ENCODE measurements around the gene ETV1.
A peak's percentile ranks its signal among the peaks of the same experiment; 100 is the strongest.

Gene ETV1

DNA sequence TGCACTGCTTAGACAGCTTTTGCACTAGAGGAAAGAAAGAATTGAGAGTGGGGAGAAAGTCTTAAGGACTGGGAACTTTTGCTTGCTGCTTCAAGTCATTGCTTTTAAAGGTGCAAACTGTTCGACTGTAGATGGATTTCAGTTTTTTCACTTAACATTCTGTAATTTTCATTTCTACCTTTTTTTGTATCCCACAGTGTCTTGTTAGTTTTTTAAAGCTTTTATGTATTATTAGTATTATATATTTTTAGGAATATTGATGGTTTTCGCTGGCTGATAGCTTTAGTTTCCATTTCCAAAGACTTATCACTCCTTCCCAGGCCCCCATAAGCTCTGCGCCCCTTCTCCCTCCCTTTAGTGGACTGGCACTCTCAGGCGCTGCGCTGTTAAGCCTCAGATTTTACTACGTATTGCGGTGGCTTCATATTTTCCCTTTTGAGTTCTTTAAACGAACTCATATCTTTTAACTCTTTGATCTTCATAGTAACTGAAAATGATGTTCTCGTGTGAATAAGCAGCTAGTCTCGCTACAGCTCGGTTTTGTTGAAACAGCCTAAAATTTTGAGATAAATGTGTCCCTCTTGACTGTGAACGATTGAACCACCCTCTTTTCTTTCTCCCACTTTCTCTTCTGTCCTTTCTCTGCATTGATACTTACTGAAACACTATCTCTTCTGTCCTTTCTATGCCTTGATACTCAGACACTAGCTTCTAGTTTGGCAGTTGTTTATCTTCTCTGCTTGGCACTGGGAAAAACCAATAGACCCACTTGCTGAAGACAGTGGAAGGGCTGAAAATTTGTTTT lies 2.5 kb upstream of the ETV1 start:
- Histone ChIP-seq H3K9ac (ENCODE audit: low read depth, low read length) (peak overlapping the region; percentile 61), H3K4me1 (ENCODE audit: insufficient read depth, low read length) (peaks cover 9% of the 10 kb centered on the region), H3K9me3 (ENCODE audit: control insufficient read depth, insufficient read depth, low read length) (no peaks in the 10 kb centered on the region), H3K36me3 (ENCODE audit: insufficient read depth, low read length) (no peaks in the 10 kb centered on the region)

DNA sequence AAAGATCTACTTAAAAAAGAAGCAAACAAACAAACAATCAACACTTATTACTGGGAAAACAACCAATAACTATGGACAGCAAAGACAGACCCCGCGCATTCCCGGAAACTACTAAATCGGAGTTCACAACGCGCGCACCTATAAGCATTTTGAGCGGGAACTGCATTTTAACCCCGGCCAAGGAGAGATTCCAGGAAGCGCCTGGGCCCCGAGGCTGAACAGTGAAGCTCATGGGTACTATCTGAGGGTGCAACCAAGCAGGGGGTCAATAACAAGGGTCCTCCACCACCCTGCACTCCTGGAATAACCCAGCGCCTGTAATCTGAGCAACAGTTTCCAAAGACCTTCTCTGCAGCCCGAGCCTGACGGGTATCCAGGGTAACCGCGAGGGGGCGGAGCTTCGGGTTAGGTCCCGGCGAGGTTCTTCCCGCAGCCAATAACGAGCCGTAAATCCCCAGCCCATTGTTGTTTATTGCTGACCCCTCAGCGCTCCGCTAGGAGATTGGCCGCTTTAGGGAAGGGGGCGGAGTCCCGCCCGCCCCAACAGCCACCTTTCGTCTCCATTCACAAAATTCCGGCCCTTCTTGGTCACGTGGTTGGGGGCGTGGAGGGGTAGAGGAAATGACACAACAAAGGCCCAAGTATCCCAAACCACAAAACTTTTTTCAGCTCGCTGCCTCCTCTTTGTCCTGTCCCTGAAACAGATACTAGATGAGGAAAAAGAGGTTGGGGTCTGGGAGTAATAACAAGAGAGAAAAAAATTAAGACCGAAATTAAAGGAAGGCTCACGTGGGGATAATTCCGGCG lies 1.7 kb upstream of the ETV1 start:
- Histone ChIP-seq H3K4me1 (ENCODE audit: insufficient read depth, low read length) (peaks cover 12% of the 10 kb centered on the region), H3K36me3 (ENCODE audit: insufficient read depth, low read length) (no peaks in the 10 kb centered on the region), H3K9me3 (ENCODE audit: control insufficient read depth, insufficient read depth, low read length) (no peaks in the 10 kb centered on the region), H3K9ac (ENCODE audit: low read depth, low read length) (peak overlapping the region; percentile 69)

DNA sequence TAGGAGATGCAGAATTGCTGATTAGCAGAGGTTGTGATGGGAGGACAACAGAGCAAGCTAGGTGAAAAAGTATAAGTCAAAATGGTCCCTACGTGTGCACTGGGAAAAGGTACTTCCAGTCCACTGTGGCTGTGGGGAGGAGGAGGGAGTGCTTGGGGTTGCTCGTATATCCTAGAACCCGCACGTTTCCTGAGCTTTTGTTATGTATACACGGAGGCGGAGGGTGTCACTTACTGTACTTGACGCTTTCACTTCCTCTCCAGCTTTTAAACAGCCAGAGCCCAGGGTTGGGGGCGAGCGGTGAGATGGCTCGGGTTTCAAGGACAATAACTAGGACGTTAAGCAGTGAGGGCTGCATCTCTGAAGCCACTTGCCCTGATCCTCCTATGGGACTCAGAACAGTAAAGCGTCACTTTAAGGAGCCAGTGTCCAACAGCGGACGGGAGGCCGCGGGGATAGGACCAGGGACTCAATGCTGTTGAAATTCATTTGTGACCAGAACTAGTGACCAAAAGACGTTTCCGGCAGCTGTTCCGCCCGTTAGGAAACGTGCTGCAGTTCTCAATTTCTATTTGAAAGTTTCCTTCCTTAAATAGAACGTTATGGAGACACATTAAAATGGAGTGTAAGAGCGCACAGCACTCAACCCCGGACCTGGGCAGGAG lies 985 bp upstream of the ETV1 start:
- Histone ChIP-seq H3K4me1 (ENCODE audit: insufficient read depth, low read length) (peaks cover 14% of the 10 kb centered on the region), H3K9me3 (ENCODE audit: control insufficient read depth, insufficient read depth, low read length) (no peaks in the 10 kb centered on the region), H3K36me3 (ENCODE audit: insufficient read depth, low read length) (no peaks in the 10 kb centered on the region), H3K9ac (ENCODE audit: low read depth, low read length) (peak overlapping the region; percentile 69)

DNA sequence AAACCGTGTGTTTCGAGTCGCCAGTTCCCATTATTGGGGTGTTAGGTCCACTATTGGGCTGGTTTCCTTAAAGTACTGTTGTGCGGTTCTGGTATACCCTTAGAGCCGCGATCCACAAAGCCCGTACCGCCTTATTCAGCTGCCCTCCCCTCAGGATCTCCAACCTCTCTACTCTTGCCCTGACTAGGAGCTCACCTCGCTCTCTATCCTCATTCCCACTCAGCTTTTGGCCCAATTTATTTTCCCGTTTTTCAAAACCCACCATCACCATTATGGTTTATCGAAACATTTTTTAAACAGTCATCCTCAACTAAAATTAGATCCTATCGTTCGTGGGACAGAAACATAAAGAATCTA lies 461 bp upstream of the ETV1 start:
- Histone ChIP-seq H3K4me1 (ENCODE audit: insufficient read depth, low read length) (peaks cover 14% of the 10 kb centered on the region), H3K9ac (ENCODE audit: low read depth, low read length) (peak overlapping the region; percentile 69)

DNA sequence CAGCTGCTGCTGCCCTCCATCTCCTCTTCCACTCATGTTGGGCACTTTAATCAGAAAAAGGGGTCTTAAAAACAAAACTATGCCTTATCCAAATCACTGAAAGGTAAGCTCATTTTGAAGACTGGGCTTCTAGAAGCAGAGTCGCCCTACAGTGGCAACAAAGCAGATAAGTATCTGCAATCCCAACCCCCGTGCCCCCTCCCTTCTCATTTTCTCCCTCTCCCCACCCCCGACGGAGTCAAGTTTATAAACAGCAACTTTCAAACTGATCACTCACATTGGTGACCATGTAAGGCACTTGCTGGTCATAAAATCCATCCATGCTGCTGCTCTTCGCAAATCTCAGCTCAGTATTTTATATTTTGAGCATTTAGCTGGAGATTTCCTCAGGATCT lies 738 bp downstream of the ETV1 start:
- Histone ChIP-seq H3K36me3 (ENCODE audit: insufficient read depth, low read length) (no peaks in the 10 kb centered on the region), H3K9me3 (ENCODE audit: control insufficient read depth, insufficient read depth, low read length) (no peaks in the 10 kb centered on the region), H3K4me1 (ENCODE audit: insufficient read depth, low read length) (peaks cover 14% of the 10 kb centered on the region), H3K9ac (ENCODE audit: low read depth, low read length) (peak overlapping the region; percentile 69)

More for the DNA sequence above, 461 bp upstream of the ETV1 start:
- Histone ChIP-seq H3K9me3 (ENCODE audit: control insufficient read depth, insufficient read depth, low read length) (no peaks in the 10 kb centered on the region), H3K36me3 (ENCODE audit: insufficient read depth, low read length) (no peaks in the 10 kb centered on the region)

DNA sequence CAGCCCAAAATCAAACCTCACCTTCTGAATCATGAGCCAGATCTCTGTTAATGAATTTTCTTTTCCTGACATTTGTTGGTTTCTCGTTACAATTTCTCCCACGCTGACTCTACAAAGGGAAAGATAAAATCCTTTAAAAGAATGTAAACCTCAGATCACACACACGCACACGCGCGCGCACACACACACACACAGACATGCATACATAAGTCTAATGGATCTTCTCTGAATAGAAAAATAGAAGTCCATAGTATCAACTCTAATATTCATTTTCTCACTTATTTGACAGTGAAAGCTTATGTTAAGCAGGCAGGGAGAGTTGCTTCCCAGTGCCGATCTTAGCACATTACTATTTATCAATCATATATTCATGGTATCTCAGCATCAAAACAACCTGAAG lies 1.4 kb downstream of the ETV1 start:
- Histone ChIP-seq H3K36me3 (ENCODE audit: insufficient read depth, low read length) (no peaks in the 10 kb centered on the region), H3K9ac (ENCODE audit: low read depth, low read length) (peak overlapping the region; percentile 69), H3K4me1 (ENCODE audit: insufficient read depth, low read length) (peaks cover 16% of the 10 kb centered on the region), H3K9me3 (ENCODE audit: control insufficient read depth, insufficient read depth, low read length) (no peaks in the 10 kb centered on the region)

DNA sequence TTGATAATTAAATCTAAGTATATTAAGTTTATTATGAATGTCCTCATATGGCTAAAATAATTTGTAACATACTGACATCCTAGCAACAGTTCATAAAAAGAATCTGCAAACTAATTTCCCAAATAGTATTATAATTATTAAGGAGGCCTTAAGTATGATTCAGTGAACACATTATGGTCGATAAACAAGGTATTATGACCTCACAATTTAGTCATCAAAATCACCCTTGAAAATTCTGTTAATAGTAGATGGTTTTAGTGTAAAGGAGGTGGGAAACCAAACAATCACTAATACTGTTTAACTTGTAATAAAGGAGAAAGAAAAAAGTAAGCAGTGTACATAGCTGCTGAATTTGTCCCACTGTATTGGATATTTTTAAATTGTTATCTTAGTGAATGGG lies 2.1 kb downstream of the ETV1 start:
- no peaks in the 10 kb centered on the region for H3K36me3 ChIP-seq (ENCODE audit: insufficient read depth, low read length)
- H3K4me1 ChIP-seq (ENCODE audit: insufficient read depth, low read length) = peaks cover 15% of the 10 kb centered on the region
- no peaks in the 10 kb centered on the region for H3K9me3 ChIP-seq (ENCODE audit: control insufficient read depth, insufficient read depth, low read length)
- H3K9ac ChIP-seq (ENCODE audit: low read depth, low read length) = peak overlapping the region; percentile 69; the same call in 1 of the 2 replicates

DNA sequence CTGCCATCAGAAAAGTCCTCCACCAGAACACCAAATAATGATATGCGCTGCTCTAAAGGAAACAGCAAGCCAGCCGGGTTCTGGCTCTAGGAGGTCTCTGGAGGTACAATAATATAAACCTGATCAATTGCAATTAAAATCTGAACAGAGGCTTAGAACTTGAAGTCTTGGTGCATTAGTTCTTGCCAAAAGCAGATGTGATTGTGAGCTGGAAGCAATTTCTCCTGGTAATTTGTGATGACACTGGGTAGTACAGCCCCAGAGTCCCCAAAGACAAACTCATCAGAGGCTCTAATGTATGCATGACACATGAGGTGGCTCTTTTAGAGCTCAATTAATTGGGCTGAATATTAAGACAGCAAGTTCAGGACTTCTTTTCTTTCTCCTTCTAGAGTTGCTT lies 3.3 kb downstream of the ETV1 start:
- Histone ChIP-seq H3K9ac (ENCODE audit: low read depth, low read length) (peak overlapping the region; percentile 39), H3K4me1 (ENCODE audit: insufficient read depth, low read length) (peaks cover 24% of the 10 kb centered on the region), H3K36me3 (ENCODE audit: insufficient read depth, low read length) (no peaks in the 10 kb centered on the region), H3K9me3 (ENCODE audit: control insufficient read depth, insufficient read depth, low read length) (no peaks in the 10 kb centered on the region)

DNA sequence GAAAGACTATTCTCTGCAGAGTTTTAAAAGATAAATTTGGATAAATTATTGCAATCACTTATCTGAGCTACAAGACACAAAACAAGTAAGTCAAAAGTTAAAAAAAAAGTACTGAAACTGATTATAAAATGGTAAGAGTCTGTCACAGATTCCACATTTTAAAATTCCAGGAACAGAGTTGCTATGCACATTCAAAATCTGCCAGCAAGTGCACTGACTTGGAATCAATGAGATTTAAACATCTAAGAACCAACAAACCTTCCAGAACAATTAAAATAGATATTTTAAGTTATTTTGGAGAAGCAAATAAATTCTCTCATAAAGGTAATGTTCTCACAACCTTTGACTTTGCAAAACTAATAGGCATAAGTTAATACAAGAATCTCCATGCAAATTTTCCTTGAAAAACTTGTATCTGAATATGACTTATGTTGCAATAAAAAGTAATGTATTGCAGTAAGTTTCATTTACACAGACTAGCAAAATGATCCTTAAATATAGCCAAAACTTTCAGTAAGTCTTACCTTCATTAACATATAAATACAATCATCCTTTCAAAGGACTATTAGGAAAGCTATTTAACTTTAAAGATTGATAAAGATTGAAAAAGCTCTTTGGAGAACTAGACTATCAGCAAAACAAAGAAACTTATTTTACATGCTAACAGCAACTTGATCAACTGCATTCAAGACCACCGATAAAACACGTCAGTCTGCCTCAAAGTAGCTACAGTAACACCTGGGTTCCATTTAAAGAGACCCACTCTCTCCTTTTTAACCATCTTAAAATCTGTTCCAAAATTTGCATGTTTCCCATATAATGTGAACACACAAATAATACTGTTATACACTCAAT lies 4.4 kb downstream of the ETV1 start:
- H3K36me3 ChIP-seq (ENCODE audit: insufficient read depth, low read length) = no peaks in the 10 kb centered on the region
- H3K4me1 ChIP-seq (ENCODE audit: insufficient read depth, low read length) = peaks cover 35% of the 10 kb centered on the region
- H3K9ac ChIP-seq (ENCODE audit: low read depth, low read length) = no peak overlapping the region
- H3K9me3 ChIP-seq (ENCODE audit: control insufficient read depth, insufficient read depth, low read length) = no peaks in the 10 kb centered on the region

DNA sequence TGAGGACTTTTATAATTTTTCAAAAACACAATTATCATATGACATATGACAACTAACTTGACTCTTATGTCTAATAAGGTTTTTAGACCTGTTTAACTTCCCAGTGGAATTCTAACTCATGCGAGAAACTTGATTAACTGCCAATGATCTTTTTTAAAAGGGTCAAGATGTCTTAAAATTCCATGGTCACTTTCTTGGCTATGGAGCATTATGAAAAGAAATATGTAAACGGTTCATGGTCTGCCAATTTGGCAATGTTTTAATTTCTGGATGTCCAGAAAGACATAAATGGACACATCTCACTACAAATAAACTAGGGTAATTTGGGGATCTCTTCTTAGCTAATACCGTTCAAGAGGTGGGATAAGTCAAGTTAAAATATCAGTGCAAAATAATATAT lies 5.4 kb downstream of the ETV1 start:
- no peaks in the 10 kb centered on the region for H3K36me3 ChIP-seq (ENCODE audit: insufficient read depth, low read length)
- no peaks in the 10 kb centered on the region for H3K9me3 ChIP-seq (ENCODE audit: control insufficient read depth, insufficient read depth, low read length)
- peaks cover 43% of the 10 kb centered on the region for H3K4me1 ChIP-seq (ENCODE audit: insufficient read depth, low read length)
- H3K9ac ChIP-seq (ENCODE audit: low read depth, low read length) = no peak overlapping the region

DNA sequence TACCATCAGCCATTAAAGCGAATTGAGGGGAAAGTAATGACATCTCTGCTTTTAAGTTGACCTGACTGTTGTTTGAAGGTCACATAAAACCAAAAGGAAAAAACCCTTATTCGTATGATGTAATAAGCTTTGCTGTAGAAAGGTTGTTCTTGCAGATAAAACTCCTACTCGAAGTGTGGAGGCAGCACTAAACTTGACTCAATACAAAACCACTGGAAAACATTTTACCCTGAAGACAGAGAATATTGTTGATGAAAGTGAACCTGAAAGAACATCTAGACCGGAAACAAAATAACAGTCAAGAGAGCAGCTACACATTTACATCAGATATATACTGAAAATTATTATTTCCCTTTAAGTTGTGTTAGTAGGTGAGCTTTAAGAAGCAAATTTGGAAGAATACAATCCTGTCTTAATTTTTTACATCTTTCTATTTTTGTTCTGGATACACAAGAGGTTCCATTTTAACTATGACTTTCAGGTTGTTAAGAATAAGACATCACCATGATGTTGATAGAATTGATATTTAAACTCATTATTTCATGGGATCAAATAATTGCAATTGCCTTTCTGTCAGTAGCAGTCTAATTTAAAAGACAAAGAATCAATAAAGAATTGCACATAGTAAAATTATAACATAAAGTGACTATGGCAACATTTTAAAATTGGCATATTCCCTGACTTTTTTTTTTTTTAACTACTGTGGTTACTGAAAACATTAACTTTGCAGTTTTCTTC lies 6.4 kb downstream of the ETV1 start:
- Histone ChIP-seq H3K4me1 (ENCODE audit: insufficient read depth, low read length) (peaks cover 47% of the 10 kb centered on the region), H3K9ac (ENCODE audit: low read depth, low read length) (no peak overlapping the region)

DNA sequence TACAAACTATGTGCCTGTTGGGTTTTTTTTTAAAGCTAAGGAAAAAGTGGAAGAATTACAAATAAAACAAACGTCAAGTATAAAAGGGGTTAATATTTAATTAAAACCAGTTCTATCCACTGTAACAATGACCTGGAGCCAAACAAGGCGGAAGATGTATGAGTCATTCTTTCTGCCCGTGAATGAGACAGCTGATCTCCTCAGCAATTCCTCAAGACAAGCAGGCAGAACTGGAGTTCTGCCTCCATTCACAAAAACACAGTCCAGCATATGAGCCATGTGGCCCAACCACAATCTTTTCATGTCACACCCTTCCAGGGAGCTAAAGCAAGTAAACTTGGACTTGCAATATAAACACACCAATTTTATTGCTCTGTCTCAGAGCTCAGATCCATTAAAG lies 8.4 kb downstream of the ETV1 start:
- H3K36me3 ChIP-seq (ENCODE audit: insufficient read depth, low read length) = no peaks in the 10 kb centered on the region
- H3K4me1 ChIP-seq (ENCODE audit: insufficient read depth, low read length) = peaks cover 43% of the 10 kb centered on the region
- H3K9ac ChIP-seq (ENCODE audit: low read depth, low read length) = no peak overlapping the region
- H3K9me3 ChIP-seq (ENCODE audit: control insufficient read depth, insufficient read depth, low read length) = no peaks in the 10 kb centered on the region

More for the DNA sequence above, 6.4 kb downstream of the ETV1 start:
- Histone ChIP-seq H3K9me3 (ENCODE audit: control insufficient read depth, insufficient read depth, low read length) (no peaks in the 10 kb centered on the region), H3K36me3 (ENCODE audit: insufficient read depth, low read length) (no peaks in the 10 kb centered on the region)

DNA sequence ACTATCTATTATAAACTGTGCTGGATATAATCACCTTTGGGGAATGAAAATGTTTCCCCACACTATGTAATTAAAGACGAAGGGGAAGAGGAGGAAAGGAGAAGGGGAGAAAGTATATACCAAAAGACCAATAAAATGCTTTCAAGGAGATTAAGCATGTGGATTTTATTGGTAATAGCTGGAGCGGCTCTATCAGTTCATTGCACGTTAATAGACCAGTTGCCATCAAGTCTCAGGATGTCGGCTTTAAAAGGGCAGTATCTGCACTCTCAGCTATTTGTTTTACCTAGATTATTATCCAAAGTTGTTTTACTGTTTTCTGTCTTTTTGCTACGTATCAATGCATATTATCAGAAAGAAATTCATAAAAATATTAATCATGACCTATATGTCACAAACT lies 9.0 kb downstream of the ETV1 start:
- Histone ChIP-seq H3K4me1 (ENCODE audit: insufficient read depth, low read length) (peaks cover 41% of the 10 kb centered on the region), H3K9ac (ENCODE audit: low read depth, low read length) (no peak overlapping the region), H3K36me3 (ENCODE audit: insufficient read depth, low read length) (no peaks in the 10 kb centered on the region), H3K9me3 (ENCODE audit: control insufficient read depth, insufficient read depth, low read length) (no peaks in the 10 kb centered on the region)
